EH (cell line): ENCODE data around the gene PRDX2.
A peak's percentile ranks its signal among the peaks of the same experiment; 100 is the strongest.

Experiments
- DNase-seq: peaks from one replicate; pipeline ENCODE4 v3.0.0-alpha.2; 2015; ENCODE audit warnings: low read depth

The PRDX2 gene

GRCh38 chr19:12779162-12779993, 22.2 kb downstream of the PRDX2 start:
- DNase-seq: peak; percentile 82

GRCh38 chr19:12778905-12779161, 22.8 kb downstream of the PRDX2 start:
- no peak for DNase-seq

GRCh38 chr19:12778017-12778904, 23.3 kb downstream of the PRDX2 start:
- peak; percentile 89 for DNase-seq

- DNase-seq: peak; percentile 75
Measured at GRCh38 chr19:12777217-12778016, 24.2 kb downstream of the PRDX2 start.

GRCh38 chr19:12774588-12775555, 26.7 kb downstream of the PRDX2 start, which contains the start of gene HOOK2:
Gene HOOK2 (minus strand): TSS chr19:12775552. CDS start chr19:12775449, 103 bp downstream.
- no peak for DNase-seq

GRCh38 chr19:12773571-12773970, 28.0 kb downstream of the PRDX2 start:
- peak; percentile 74 for DNase-seq

- DNase-seq: no peak
Measured at GRCh38 chr19:12772323-12772722, 29.3 kb downstream of the PRDX2 start.

GRCh38 chr19:12770922-12771321, 30.7 kb downstream of the PRDX2 start:
- DNase-seq: no peak

- no peak for DNase-seq
Measured at GRCh38 chr19:12769689-12770088, 31.9 kb downstream of the PRDX2 start.

- no peak for DNase-seq
Measured at GRCh38 chr19:12767666-12768065, 33.9 kb downstream of the PRDX2 start.

GRCh38 chr19:12767150-12767549, 34.5 kb downstream of the PRDX2 start:
- no peak for DNase-seq

GRCh38 chr19:12766051-12766521, 35.5 kb downstream of the PRDX2 start:
- peak; percentile 86 for DNase-seq

- DNase-seq: no peak
Measured at GRCh38 chr19:12764698-12765097, 36.9 kb downstream of the PRDX2 start.

- no peak for DNase-seq
Measured at GRCh38 chr19:12763100-12763499, 38.5 kb downstream of the PRDX2 start.

GRCh38 chr19:12759686-12760085, 41.9 kb downstream of the PRDX2 start:
- no peak for DNase-seq

GRCh38 chr19:12757544-12758274, 43.9 kb downstream of the PRDX2 start:
- DNase-seq: peak; percentile 72

GRCh38 chr19:12756150-12756883, 45.3 kb downstream of the PRDX2 start:
- DNase-seq: no peak

GRCh38 chr19:12754465-12755196, 47.0 kb downstream of the PRDX2 start:
- no peak for DNase-seq
